Common myeloid progenitor, CD34-positive (primary cell): ENCODE measurements around the gene OPHN1.

Source experiments
- CTCF ChIA-PET: fragments of 350-600 bp; sonication (Branson Sonifier 250); formaldehyde crosslinking; loops from one replicate; lab custom pipeline; 2021; ENCODE audit warnings: antibody characterized with exemption; lab: Charles Lee
- POLR2A ChIA-PET: fragments of 350-600 bp; sonication (Branson Sonifier 250); formaldehyde crosslinking; loops from one replicate; lab custom pipeline; 2021; ENCODE audit warnings: antibody characterized with exemption; lab: Charles Lee
- DNase-seq, 3 donors: peaks; one replicate each; pipeline versions ENCODE4 v3.0.0 to v3.0.0-alpha.2; 2013
- H3K27ac ChIP-seq, 2 experiments: 1 replicate in 1 of 2; 2 replicates in 1 of 2; pipeline ENCODE4 v1.7.0; 2013; ENCODE audit warnings: inconsistent platforms in 2 of 2, low read length in 2 of 2, mild to moderate bottlenecking in 2 of 2, low read depth in 1 of 2, moderate library complexity in 1 of 2; ENCODE audit not compliant: severe bottlenecking in 2 of 2, insufficient read depth in 1 of 2, poor library complexity in 1 of 2
- H3K27me3 ChIP-seq, 5 experiments: replicated peaks in 2 of 5; 1 replicate in 3 of 5; 2 replicates in 2 of 5; pipeline versions ENCODE4 v1.6.1 to v1.7.0; 2013; ENCODE audit warnings: low read length in 4 of 5, mild to moderate bottlenecking in 2 of 5, moderate library complexity in 2 of 5, inconsistent platforms in 1 of 5; ENCODE audit not compliant: insufficient read depth in 5 of 5, control insufficient read depth in 4 of 5
- H3K36me3 ChIP-seq, 4 experiments: 1 replicate in 2 of 4; 2 replicates in 2 of 4; pipeline versions ENCODE4 v1.6.1 to v1.7.0; 2013; ENCODE audit warnings: low read length in 3 of 4, control low read depth in 1 of 4, mild to moderate bottlenecking in 1 of 4; ENCODE audit not compliant: control insufficient read depth in 4 of 4, insufficient read depth in 4 of 4
- H3K4me1 ChIP-seq, 4 experiments: 1 replicate in 3 of 4; 2 replicates in 1 of 4; pipeline versions ENCODE4 v1.6.1 to v1.7.1; 2013; ENCODE audit warnings: low read length in 3 of 4, mild to moderate bottlenecking in 3 of 4, control low read depth in 1 of 4, inconsistent platforms in 1 of 4, moderate library complexity in 1 of 4; ENCODE audit not compliant: control insufficient read depth in 4 of 4, insufficient read depth in 4 of 4; ENCODE audit errors: control extremely low read depth in 1 of 4
- H3K4me3 ChIP-seq, 7 experiments: 1 replicate in 4 of 7; 2 replicates in 3 of 7; pipeline versions ENCODE4 v1.5.1 to v1.7.0; 2013; ENCODE audit warnings: mild to moderate bottlenecking in 7 of 7, low read length in 6 of 7, moderate library complexity in 6 of 7, inconsistent platforms in 2 of 7, low read depth in 2 of 7, control low read depth in 1 of 7; ENCODE audit not compliant: insufficient read depth in 4 of 7, control insufficient read depth in 1 of 7; ENCODE audit errors: extremely low read depth in 1 of 7
- H3K9me3 ChIP-seq, 5 experiments: 1 replicate in 4 of 5; 2 replicates in 1 of 5; pipeline versions ENCODE4 v1.6.1 to v1.7.1; 2013; ENCODE audit warnings: low read length in 4 of 5, mild to moderate bottlenecking in 2 of 5, inconsistent platforms in 1 of 5, low read depth in 1 of 5, moderate library complexity in 1 of 5; ENCODE audit not compliant: control insufficient read depth in 4 of 5, insufficient read depth in 2 of 5; ENCODE audit errors: control extremely low read depth in 1 of 5
- WGBS: methylation state at CpG from one replicate; pipeline ENCODE4 v1.1.5; 2013; ENCODE audit not compliant: insufficient coverage; 5-methylcytosine and 5-hydroxymethylcytosine counted together

Gene OPHN1

GRCh38 chrX:68376373-68376772 is 56.9 kb downstream of the OPHN1 start:
- Histone ChIP-seq H3K4me1 (peaks cover 0 to 8% (median 4%) of the 10 kb centered on the region in 4 experiments), H3K9me3 (no peaks in the 10 kb centered on the region), H3K36me3 (no peaks in the 10 kb centered on the region), H3K4me3 (no peak overlapping the region), H3K27ac (no peak overlapping the region), H3K27me3 (no peaks in the 10 kb centered on the region)
- ChIA-PET CTCF (no interaction called here), POLR2A (no interaction called here)
- peak in 1 of 3 donors; percentile 9 for DNase-seq

- CTCF ChIA-PET, result interaction anchor here (0.6 kb wide), 1 partner anchor 44 kb away, joined by 3 read pairs; no protein-coding TSS in a partner anchor
- WGBS, result no CpG with 5 or more reads among the region's 2 CpGs
- H3K27ac ChIP-seq, result no peak overlapping the region
These were observed 57.5 kb downstream of the OPHN1 start for GRCh38 chrX:68375803-68376202.

GRCh38 chrX:68372665-68373064 is 60.6 kb downstream of the OPHN1 start:
- Histone ChIP-seq H3K27ac (no peak overlapping the region), H3K27me3 (no peaks in the 10 kb centered on the region), H3K36me3 (no peaks in the 10 kb centered on the region), H3K4me3 (no peak overlapping the region), H3K9me3 (peaks cover 0 to 4% (median 0%) of the 10 kb centered on the region in 5 experiments), H3K4me1 (peaks cover 0 to 8% (median 4%) of the 10 kb centered on the region in 4 experiments)
- peak in 2 of 3 donors; percentile 17 to 28 for DNase-seq
- CTCF ChIA-PET, result no interaction called here
- whole genome bisulfite sequencing, result 58% methylated on average over 3 of the region's 4 CpGs
- POLR2A ChIA-PET, result no interaction called here

More at GRCh38 chrX:68375803-68376202, 57.5 kb downstream of the OPHN1 start:
- POLR2A ChIA-PET, result no interaction called here
- Histone ChIP-seq H3K36me3 (no peaks in the 10 kb centered on the region), H3K4me3 (no peak overlapping the region), H3K9me3 (no peaks in the 10 kb centered on the region), H3K4me1 (peaks cover 0 to 8% (median 4%) of the 10 kb centered on the region in 4 experiments), H3K27me3 (no peaks in the 10 kb centered on the region)
- DNase-seq, result no peak

GRCh38 chrX:68369559-68369958 is 63.7 kb downstream of the OPHN1 start:
- Histone ChIP-seq H3K27me3 (no peaks in the 10 kb centered on the region), H3K27ac (no peak overlapping the region), H3K4me1 (peaks cover 0 to 8% (median 2%) of the 10 kb centered on the region in 4 experiments), H3K4me3 (no peak overlapping the region), H3K9me3 (peaks cover 0 to 4% (median 0%) of the 10 kb centered on the region in 5 experiments), H3K36me3 (no peaks in the 10 kb centered on the region)
- DNase-seq, result no peak
- ChIA-PET CTCF (no interaction called here), POLR2A (no interaction called here)

- no peaks in the 10 kb centered on the region for H3K36me3 ChIP-seq
- no peaks in the 10 kb centered on the region for H3K4me1 ChIP-seq
- ChIA-PET CTCF (no interaction called here), POLR2A (no interaction called here)
- H3K9me3 ChIP-seq, result peaks cover 0 to 4% (median 0%) of the 10 kb centered on the region in 5 experiments
- H3K4me3 ChIP-seq, result no peak overlapping the region
- DNase-seq, result no peak
- H3K27ac ChIP-seq, result no peak overlapping the region
- 82% methylated on average over 3 of the region's 4 CpGs for WGBS
- no peaks in the 10 kb centered on the region for H3K27me3 ChIP-seq
These were observed 68.0 kb downstream of the OPHN1 start for GRCh38 chrX:68365341-68365740.

- H3K9me3 ChIP-seq, result peaks cover 0 to 3% (median 0%) of the 10 kb centered on the region in 5 experiments
- H3K4me1 ChIP-seq, result no peaks in the 10 kb centered on the region
- no peaks in the 10 kb centered on the region for H3K27me3 ChIP-seq
- DNase-seq, result no peak
- ChIA-PET CTCF (no interaction called here), POLR2A (no interaction called here)
- H3K36me3 ChIP-seq, result no peaks in the 10 kb centered on the region
- no peak overlapping the region for H3K27ac ChIP-seq
- 94% methylated on average over 2 of the region's 2 CpGs for WGBS
- H3K4me3 ChIP-seq, result no peak overlapping the region
These were observed 69.3 kb downstream of the OPHN1 start for GRCh38 chrX:68363984-68364383.

GRCh38 chrX:68358679-68359078 is 74.6 kb downstream of the OPHN1 start:
- POLR2A ChIA-PET, result no interaction called here
- 20% methylated on average over 1 of the region's 1 CpG for WGBS

More at GRCh38 chrX:68358679-68359078, 74.6 kb downstream of the OPHN1 start:
- no peak for DNase-seq
- H3K36me3 ChIP-seq, result no peaks in the 10 kb centered on the region
- CTCF ChIA-PET, result no interaction called here
- no peaks in the 10 kb centered on the region for H3K4me1 ChIP-seq
- H3K27me3 ChIP-seq, result no peaks in the 10 kb centered on the region
- no peak overlapping the region for H3K4me3 ChIP-seq
- no peaks in the 10 kb centered on the region for H3K9me3 ChIP-seq
- no peak overlapping the region for H3K27ac ChIP-seq
